Retinal pigment epithelial cell (primary cell): ENCODE results near the gene DDI2.

Source experiments
- DNase-seq: peaks from one replicate; pipeline ENCODE4 v3.0.0-alpha.2; 2010; ENCODE audit warnings: low read depth
- H3K4me3 ChIP-seq: 2 replicates; pipeline ENCODE4 v1.5.1; 2011; ENCODE audit warnings: mild to moderate bottlenecking, low read length, control low read depth, moderate library complexity
- CTCF ChIP-seq: conservative IDR thresholded peaks from 2 replicates; pipeline ENCODE4 v1.5.1; 2011; ENCODE audit warnings: low read depth, low read length, control low read depth, inconsistent platforms

DDI2 gene

DNA sequence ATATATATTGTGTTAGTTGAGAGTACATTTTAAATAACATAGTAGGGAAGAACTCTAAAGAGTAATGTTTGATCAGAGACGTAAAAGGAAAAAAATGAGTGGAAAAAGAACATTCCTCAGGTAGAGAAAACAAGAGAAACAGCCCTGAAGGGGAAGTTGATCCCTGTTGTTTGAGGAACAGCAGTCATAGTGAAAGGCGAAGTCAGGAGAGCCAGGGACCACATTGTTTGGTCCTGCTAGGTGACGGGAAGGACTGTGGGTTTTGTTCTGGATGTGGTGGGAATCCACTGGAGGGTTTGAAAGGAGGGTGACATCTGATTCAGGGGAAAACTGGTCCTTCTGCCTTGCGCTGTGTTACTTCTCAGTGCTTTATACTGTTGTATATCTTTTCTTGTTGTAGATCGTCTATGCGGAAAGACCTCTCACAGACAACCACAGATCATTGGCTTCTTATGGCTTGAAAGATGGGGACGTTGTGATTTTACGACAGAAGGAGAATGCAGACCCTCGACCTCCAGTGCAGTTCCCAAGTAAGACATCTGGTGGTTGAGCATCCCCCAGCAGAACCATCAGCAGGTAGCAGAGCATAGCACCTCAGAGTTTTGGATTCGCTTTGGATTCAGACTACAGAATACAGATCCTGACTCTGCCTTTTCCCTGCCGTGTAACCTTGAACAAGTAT is 9.2 kb downstream of the DDI2 start:
- no peak for DNase-seq
- no peak for TF ChIP-seq CTCF
- no peak overlapping the region for H3K4me3 ChIP-seq

DNA sequence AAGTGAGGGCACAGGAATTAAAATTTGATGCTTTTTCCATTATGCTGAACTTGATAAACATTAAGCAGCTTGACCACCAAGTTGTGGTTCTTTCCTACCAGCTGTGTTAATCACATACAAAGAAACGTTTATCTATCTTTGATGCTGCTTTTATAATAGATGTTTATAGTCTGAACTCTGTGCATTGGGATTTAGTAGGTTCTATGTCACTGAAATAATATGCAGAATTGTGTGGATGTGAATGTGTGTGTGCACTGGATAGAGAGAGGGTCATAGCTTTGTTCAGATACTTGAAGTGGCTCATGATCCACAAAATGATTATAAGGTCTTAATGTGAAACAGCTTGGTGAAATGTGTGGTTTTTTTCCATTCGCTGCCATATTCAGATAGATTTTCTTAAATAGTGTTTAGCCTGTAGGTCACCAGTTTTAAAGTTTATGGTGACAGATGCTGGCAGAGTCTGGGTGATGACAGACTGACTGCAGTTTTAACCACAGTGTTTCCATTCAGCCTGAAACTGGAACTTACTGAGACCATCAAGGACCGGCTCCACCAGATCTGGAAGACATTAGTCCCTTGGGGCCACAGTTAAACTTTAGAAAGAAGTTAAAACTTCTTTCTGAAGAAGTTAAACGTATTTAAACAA is 10.2 kb downstream of the DDI2 start:
- DNase-seq = no peak
- no peak overlapping the region for H3K4me3 ChIP-seq
- TF ChIP-seq CTCF = no peak

- no peak for DNase-seq
- TF ChIP-seq CTCF = no peak
- no peak overlapping the region for H3K4me3 ChIP-seq
Measured at GRCh38 chr1:15628003-15628402, 10.7 kb downstream of the DDI2 start.

- TF ChIP-seq CTCF = no peak
- DNase-seq = no peak
- H3K4me3 ChIP-seq = no peak overlapping the region
Measured at GRCh38 chr1:15633756-15634420, 16.6 kb downstream of the DDI2 start.

- no peak for TF ChIP-seq CTCF
- no peak overlapping the region for H3K4me3 ChIP-seq
- no peak for DNase-seq
Measured at GRCh38 chr1:15636436-15636835, 19.2 kb downstream of the DDI2 start.

DNA sequence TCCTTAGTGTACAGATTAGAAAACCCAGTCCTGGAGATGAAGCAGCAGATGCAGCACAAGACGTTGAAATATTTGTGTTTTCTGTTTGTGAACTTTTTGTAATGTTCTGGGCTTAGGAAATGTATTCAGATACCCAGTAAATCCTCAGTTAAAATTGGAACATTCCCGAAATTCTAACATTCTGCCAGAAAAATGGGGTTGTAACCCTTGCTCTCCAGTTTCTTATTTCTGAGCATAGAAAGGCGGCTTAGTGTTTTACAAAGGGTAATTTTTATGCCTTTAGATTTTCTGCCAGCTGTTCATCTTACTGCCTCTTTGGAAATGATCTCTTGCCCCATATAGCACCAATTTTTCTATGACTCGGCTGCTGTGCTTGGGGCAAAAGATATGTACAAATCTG is 20.6 kb downstream of the DDI2 start:
- TF ChIP-seq CTCF = no peak
- DNase-seq = no peak

More for the DNA sequence above, 20.6 kb downstream of the DDI2 start:
- H3K4me3 ChIP-seq = no peak overlapping the region
